Measurements from ENCODE around the gene CHRM2. TPM values are rescaled to one million over a fixed set of nuclear protein-coding genes. Genes with fewer than 3 reads are reported as not detected.

CHRM2 gene
- total RNA-seq, 1 experiment from 2014 or later = not detected

GRCh38 chr7:136919820-136920219 is 51.4 kb downstream of the CHRM2 start:
- Histone ChIP-seq H3K4ac (ENCODE audit: low read depth, low read length) (no peak overlapping the region), H4K5ac (ENCODE audit: insufficient read length, low read depth, low read length) (no peak overlapping the region), H3K27ac (ENCODE audit: insufficient read length, low read depth, low read length) (no peak overlapping the region), H2BK5ac (ENCODE audit: insufficient read length, low read length) (no peak overlapping the region), H2BK20ac (ENCODE audit: low read depth, low read length, poor library complexity, severe bottlenecking) (no peak overlapping the region), H3K14ac (ENCODE audit: insufficient read depth, low read length) (no peak overlapping the region), H3K23me2 (ENCODE audit: insufficient read length, low read depth, low read length, poor library complexity, severe bottlenecking) (no peaks in the 10 kb centered on the region), H4K91ac (ENCODE audit: insufficient read length, low read depth, low read length) (no peak overlapping the region), H4K20me1 (ENCODE audit: control insufficient read depth, insufficient read depth, insufficient read length) (no peaks in the 10 kb centered on the region), H2AFZ (ENCODE audit: low read length) (no peak overlapping the region), H3K4me2 (ENCODE audit: insufficient read depth, insufficient read length, low read length) (no peak overlapping the region), H2BK120ac (ENCODE audit: low read depth, low read length, poor library complexity, severe bottlenecking) (no peak overlapping the region), H4K8ac (replicated peaks; ENCODE audit: insufficient read length, low read depth, low read length) (no peak overlapping the region), H3K4me1 (ENCODE audit: insufficient read depth, low read length) (no peaks in the 10 kb centered on the region), H2BK15ac (ENCODE audit: low read depth, low read length) (no peak overlapping the region), H2BK12ac (ENCODE audit: insufficient read length, low read depth, low read length) (no peak overlapping the region), H3K18ac (ENCODE audit: insufficient read length, low read depth, low read length) (no peak overlapping the region), H3K56ac (ENCODE audit: insufficient read length, low read depth, low read length) (no peak overlapping the region), H3T11ph (ENCODE audit: low read length) (no peak overlapping the region), H3K9ac (ENCODE audit: extremely low read depth, insufficient read length, low read length) (no peak overlapping the region), H3K79me2 (ENCODE audit: insufficient read depth, low read length) (no peaks in the 10 kb centered on the region), H3K23ac (ENCODE audit: insufficient read length, low read depth, low read length) (no peak overlapping the region), H3K27me3 (ENCODE audit: insufficient read depth, low read length) (no peaks in the 10 kb centered on the region), H3K79me1 (ENCODE audit: insufficient read depth, low read depth, low read length, poor library complexity, severe bottlenecking) (no peaks in the 10 kb centered on the region), H3K9me3 (ENCODE audit: control insufficient read depth, low read depth, low read length) (no peaks in the 10 kb centered on the region), H2AK5ac (ENCODE audit: insufficient read length, low read length) (no peak overlapping the region)
- H3K36me3 Mint-ChIP-seq (ENCODE audit: insufficient read depth in 1 of 3, low read depth in 3 of 3) = no peaks in the 10 kb centered on the region
- TF ChIP-seq CTCF (conservative IDR thresholded peaks at IDR 0.05) = no peak
- no peaks in the 10 kb centered on the region for H3K9me3 Mint-ChIP-seq
- no peaks in the 10 kb centered on the region for H3K27me3 Mint-ChIP-seq (ENCODE audit: low read depth)
- H3K4me3 Mint-ChIP-seq = no peak overlapping the region
- no peak overlapping the region for H3K27ac Mint-ChIP-seq
- whole genome bisulfite sequencing (ENCODE audit: extremely low coverage, insufficient read length, low lambda C conversion rate) = no CpG with 5 or more reads among the region's 2 CpGs
- DNase-seq = no peak
- H3K4me1 Mint-ChIP-seq = peaks cover 0 to 5% of the 10 kb centered on the region in 2 experiments; a peak in 3 of 4 replicates
